GM19324 (cell line): Measurements from ENCODE around the gene TMEM132C.

Experiments used
- ATAC-seq: cut with Tn5 transposase; IDR thresholded peaks from one replicate; pipeline ENCODE4 v1.9.1; 2021; ENCODE audit warnings: mild to moderate bottlenecking, moderate library complexity; ENCODE audit not compliant: unreplicated experiment, low FRiP score

Gene TMEM132C

GRCh38 chr12:128643155-128643554 is 376.2 kb downstream of the TMEM132C start:
- no peak for ATAC-seq

DNA sequence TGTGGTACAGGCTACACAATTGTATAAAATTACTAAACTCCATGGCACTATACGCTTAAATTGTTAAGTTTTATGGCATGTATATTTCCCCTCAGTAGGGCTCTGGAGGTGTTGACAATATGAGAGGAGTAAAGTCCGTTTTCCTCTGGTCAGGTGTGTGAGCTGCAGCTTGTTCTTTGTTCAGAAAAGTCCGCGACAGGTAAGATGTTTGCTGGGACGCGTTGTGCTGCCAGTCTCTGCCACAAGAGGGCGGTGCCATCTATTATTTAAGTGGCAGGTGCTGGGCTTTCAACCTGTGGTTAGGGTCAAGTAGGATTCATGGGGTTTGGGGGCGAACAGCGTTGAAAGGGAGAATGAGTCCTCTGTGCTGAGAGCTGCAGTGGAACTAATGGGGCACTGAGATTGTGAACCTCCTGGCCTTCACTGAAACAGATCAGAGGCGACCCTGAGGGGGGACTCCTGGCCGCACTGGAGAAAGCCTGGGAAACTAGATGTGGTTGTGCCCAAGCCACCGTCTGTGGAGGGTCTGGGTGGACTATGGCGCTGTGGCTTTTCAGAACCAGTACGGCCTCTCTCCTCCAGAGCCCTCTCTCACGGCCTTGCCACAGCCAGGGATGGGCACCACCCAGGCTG is 377.8 kb downstream of the TMEM132C start:
- ATAC-seq = no peak

DNA sequence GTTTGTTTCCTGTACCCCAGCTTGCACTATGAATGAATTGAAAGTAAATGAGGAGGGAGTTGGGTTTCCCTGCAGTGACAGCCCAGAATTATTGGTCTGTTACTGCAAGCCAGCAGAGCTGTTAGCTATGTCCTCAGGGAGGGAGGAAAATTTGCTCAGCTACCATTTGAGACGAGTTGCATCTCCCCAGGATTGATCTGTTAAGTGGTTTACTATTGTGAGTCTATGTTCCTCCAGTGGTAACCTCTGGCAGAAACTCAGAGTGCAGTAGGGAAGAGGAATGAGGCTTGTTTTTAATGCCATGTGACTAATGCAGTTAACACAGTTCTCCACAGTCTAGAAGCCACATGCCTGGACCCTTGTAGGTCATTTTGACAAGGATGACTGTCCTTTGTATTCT is 382.9 kb downstream of the TMEM132C start:
- ATAC-seq = no peak

DNA sequence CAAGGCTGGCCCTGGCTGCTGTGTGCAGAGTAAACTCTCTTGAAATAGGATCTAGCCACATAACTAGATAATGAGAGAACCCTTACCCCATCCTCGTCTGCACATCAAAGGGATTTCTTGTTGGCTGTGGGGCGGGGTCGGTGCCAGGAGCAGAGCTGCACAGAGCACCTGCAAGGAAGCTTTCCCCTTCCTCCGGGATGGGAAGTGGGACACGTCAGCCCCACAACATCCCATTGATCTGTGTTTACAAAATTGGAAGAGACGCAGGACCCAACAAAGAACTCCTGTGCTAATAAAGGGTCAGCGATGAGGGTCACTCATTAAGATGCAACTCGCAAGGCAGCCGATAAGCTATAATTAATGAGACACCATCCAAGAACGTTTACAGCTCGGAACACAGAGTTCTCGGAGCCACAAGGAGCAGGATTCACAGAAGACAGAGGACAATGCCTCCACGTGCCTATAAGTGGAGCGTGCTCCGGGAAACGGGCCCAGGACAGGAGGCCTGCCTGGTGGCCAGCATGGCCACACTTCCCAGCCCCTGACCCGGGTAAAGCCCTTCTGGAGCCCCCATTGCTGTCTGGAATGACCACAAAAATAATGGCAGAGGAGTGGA is 385.3 kb downstream of the TMEM132C start:
- ATAC-seq = no peak

- ATAC-seq = no peak
Measured at GRCh38 chr12:128654468-128654867, 387.5 kb downstream of the TMEM132C start.

- ATAC-seq = no peak
Measured at GRCh38 chr12:128657378-128657777, 390.4 kb downstream of the TMEM132C start.

DNA sequence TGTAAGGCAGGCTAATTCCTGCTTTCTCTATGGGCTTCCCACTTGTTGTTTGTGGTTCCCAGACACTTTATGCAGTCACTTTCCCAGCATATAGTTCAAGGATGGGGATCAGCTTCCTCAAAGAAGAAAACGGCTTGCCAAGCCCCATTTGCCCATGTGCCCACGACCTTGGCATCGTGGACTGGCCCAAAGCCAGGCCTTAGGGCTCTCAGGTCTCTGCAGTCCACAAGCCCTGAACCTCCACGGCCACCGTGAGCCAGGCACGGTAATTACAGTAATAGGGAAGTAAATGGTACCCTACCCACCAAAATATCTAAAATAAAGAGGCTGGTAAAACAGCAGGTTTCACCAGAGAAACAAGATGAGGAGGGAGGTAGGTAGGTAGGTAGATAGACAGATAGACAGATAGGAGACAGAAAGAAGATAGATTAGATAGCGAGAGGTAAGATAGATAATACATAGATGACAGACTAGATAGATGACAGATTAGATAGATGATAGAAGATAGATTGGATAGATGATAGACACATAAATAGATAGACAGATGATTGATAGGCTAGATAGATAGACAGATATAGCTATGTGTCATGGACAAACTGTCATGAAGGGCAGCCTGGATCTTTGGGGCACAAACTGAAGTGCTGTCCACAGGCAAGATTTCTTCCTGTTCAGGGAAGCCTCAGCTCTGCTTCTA is 393.7 kb downstream of the TMEM132C start:
- ATAC-seq = no peak

GRCh38 chr12:128661226-128661569 is 394.2 kb downstream of the TMEM132C start:
- no peak for ATAC-seq

- no peak for ATAC-seq
Measured at GRCh38 chr12:128662101-128662500, 395.1 kb downstream of the TMEM132C start.

DNA sequence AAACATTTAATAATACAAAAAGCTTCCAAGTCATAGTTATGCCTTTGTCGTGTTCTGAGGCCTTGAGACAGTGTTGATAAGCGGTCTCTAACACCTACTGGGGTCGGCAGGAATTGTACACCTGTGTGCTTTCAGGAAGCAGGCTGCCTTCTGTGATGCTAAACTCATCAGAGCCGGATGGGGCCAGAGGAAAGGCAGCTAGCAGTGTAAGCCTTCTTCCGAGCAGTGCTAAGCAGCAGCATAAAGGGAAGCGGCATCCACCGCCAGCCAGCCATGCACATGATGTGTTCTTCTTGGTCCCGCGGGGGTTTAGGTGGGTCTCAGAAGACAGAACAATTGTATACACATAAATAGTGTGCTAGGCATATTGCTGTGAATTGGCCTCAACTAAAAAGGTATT is 397.5 kb downstream of the TMEM132C start:
- no peak for ATAC-seq

DNA sequence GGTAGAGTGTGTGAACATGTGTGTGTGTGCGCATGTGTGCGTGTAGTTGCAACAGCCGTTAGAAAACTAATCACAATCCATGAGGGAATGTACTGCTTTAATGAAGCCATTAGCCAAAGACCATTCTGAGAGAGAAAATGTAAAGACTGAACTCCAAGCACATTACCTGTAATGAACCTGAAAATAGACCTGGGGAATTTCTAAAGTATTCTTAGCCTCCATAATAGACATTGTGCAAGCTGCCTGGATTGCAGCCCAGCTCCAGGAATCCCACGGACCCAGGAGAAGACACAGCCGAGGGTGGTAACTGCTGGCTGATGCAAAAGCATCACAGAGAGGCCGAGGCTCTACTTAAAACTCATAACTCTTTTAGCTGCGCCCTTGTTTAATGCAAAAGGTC is 400.2 kb downstream of the TMEM132C start:
- no peak for ATAC-seq

- ATAC-seq = no peak
Measured at GRCh38 chr12:128671528-128672042, 404.6 kb downstream of the TMEM132C start.

- ATAC-seq = no peak
Measured at GRCh38 chr12:128672428-128672827, 405.5 kb downstream of the TMEM132C start.

DNA sequence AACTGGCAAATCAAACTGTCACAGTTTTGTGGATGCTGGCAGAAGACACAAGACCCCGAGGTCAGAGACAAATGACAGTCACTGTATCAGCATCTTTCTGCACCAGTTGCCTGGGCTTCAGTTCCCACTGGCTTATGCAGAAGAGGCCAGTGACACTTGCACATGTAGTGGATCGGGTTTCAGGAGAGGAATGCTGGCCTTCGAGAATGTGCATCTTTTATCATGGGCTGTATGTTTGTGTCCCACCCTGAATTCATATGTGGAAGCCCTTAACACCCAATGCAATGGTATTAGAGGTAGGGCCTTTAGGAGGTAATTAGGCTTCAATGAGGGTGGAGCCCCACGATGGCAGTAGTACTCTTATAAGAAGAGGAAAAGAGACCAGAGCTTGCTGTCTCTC is 405.9 kb downstream of the TMEM132C start:
- ATAC-seq = no peak

DNA sequence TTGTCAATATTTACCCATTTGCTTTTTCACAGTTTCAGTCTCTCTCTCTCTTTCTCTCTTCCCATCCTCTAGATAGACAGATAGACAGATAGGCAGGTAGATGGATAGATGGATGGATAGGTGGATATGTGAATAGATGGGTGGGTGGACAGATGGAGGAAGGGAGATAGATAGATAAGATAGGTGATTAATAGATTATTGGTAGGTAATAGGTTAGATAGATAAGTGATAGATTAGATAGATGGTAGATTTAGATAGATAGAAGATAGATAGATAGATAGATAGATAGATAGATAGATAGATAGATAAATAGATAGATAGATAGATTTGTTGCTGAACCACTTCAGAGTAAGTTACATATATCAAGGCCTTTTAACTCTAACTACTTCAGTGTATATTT is 408.6 kb downstream of the TMEM132C start:
- no peak for ATAC-seq

- ATAC-seq = no peak
Measured at GRCh38 chr12:128680555-128680954, 413.6 kb downstream of the TMEM132C start.

DNA sequence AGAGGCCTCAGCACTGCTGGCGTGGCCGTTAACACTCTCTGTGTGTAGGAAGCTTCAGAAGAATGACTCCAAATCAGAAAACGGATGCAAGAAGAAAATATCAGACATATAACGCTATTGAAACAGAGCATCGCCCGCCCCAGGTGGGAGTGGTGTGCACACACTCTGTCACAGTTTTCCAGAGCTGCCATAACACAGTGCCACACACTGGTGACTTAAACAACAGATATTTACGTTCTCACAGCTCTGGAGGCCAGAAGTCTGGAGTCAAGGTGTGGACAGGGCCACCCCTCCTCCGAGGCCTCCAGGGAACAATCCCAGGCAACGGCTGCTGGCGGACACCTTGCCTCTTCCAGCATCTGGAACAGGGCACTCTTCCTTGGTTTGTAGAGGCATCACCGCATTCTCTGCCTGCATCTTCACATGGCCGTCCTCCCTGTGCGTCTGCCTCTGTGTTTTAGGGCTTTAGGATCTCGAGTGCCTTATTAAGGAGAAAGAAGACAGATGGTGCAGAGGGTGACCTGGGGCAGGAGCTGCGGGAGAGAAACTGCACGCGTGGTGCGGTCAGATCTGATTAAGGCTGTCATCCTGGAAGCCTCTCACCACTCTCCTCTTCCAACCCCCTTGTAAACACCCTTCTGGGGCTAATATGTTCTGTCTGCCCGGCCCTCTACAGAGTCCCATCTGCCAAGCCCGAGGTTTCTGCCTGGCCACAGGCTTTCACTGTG is 415.7 kb downstream of the TMEM132C start:
- ATAC-seq = no peak

DNA sequence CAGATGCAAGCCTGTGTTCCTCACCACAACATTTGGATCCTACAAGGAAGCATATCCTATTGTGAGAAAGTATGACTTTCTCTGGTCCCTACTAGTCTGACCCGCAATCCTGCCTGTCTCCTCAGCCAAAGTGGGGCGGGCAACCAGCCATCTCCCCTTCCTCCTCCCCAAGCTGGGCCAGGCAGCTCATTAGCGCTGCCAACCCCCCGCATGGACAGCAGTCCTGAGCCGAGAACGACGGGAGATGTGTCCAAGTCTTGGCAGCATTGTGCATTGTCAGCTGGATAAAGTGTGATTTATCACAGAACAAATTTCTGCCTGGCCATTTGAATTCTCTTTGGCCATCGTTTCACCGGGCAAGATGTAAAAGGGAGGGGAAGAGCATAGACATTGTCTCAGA is 417.4 kb downstream of the TMEM132C start:
- ATAC-seq = no peak

GRCh38 chr12:128685903-128686475 is 419.0 kb downstream of the TMEM132C start:
- ATAC-seq = no peak

GRCh38 chr12:128687851-128688250 is 420.9 kb downstream of the TMEM132C start:
- ATAC-seq = no peak

DNA sequence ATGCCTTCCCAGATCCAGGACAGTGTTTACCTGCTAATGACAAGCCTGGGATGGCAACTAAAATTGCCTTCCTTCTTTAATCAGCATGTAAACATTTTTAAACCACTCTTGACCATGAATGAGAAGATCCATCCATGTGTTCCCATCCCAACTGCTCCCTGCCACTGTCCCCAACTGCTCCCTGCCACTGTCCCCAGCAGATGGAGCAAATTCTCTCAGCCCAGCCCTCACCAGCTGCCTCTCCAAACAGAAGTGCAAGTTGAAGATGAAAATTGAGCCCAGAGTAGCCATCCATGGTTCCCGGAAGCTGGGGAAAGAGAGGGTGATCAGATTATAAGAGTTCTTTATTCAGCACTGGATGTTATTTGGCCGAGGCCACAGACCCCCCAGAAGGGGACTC is 423.7 kb downstream of the TMEM132C start:
- no peak for ATAC-seq
